ENCODE measurements around the gene SRI. TPM values are rescaled to one million over a fixed set of nuclear protein-coding genes. Genes with fewer than 3 reads are reported as not detected.

SRI gene
- total and polyA plus RNA-seq, 4 donors: 20.4 to 70.0 (median 39.6) TPM

GRCh38 chr7:88217675-88218428 is 2.0 kb downstream of the SRI start:
- H3K9me3 ChIP-seq (ENCODE audit: control insufficient read depth in 4 of 4, low read length in 3 of 4): no peaks in the 10 kb centered on the region
- TF ChIP-seq ATF3 (IDR thresholded peaks at IDR 0.05): no peak
- no peak for TF ChIP-seq GABPA (IDR thresholded peaks at IDR 0.05 in 1 of 2, conservative IDR thresholded peaks at IDR 0.05 in 1 of 2)
- TF ChIP-seq HNF4A (conservative IDR thresholded peaks at IDR 0.05): no peak
- TF ChIP-seq SP1 (IDR thresholded peaks at IDR 0.05): no peak
- TF ChIP-seq ZBTB33 (IDR thresholded peaks at IDR 0.05): no peak
- TF ChIP-seq RXRA (IDR thresholded peaks at IDR 0.05): no peak
- no peak for TF ChIP-seq NR2F2 (IDR thresholded peaks at IDR 0.05)
- TF ChIP-seq REST (IDR thresholded peaks at IDR 0.05): no peak
- TF ChIP-seq YY1 (IDR thresholded peaks at IDR 0.05): no peak
- TF ChIP-seq JUND (IDR thresholded peaks at IDR 0.05): no peak
- TF ChIP-seq FOXA2 (IDR thresholded peaks at IDR 0.05): no peak
- TF ChIP-seq TAF1 (conservative IDR thresholded peaks at IDR 0.05): no peak
- TF ChIP-seq EGR1 (IDR thresholded peaks at IDR 0.05; ENCODE audit: low read depth in 2 of 2): no peak
- no peak for TF ChIP-seq RAD21 (IDR thresholded peaks at IDR 0.05)
- TF ChIP-seq HNF4G (IDR thresholded peaks at IDR 0.05): no peak
- no peak for TF ChIP-seq CTCF (IDR thresholded peaks at IDR 0.05; ENCODE audit: low read depth, low read length, missing input control)
- no peak for TF ChIP-seq MAX (IDR thresholded peaks at IDR 0.05)
- DNase-seq (ENCODE audit: low spot score): no peak
- no peak overlapping the region for H3K4me3 ChIP-seq (ENCODE audit: low read depth in 1 of 3, low read length in 3 of 3)
- WGBS: 26% methylated on average over 1 of the region's 1 CpG
- H3K9ac ChIP-seq (ENCODE audit: low read depth in 1 of 2, low read length in 2 of 2): no peak overlapping the region
- H3K27ac ChIP-seq (ENCODE audit: low read depth in 1 of 2, low read length in 2 of 2): no peak overlapping the region
- peaks cover 3 to 16% (median 8%) of the 10 kb centered on the region in 4 donors for H3K36me3 ChIP-seq (ENCODE audit: control insufficient read depth in 4 of 4, insufficient read depth in 3 of 4, low read depth in 1 of 4, low read length in 3 of 4)
- no peaks in the 10 kb centered on the region for H3K27me3 ChIP-seq (ENCODE audit: control insufficient read depth in 4 of 4, insufficient read depth in 4 of 4, low read length in 3 of 4)
- peaks cover 4 to 27% (median 9%) of the 10 kb centered on the region in 4 donors for H3K4me1 ChIP-seq (ENCODE audit: control insufficient read depth in 4 of 4, insufficient read depth in 4 of 4, low read length in 3 of 4)
